K562 (cell line): Measurements from ENCODE around the gene ADNP. TPM values are rescaled to one million over a fixed set of nuclear protein-coding genes. Genes with fewer than 3 reads are reported as not detected.
A peak's percentile ranks its signal among the peaks of the same experiment; 100 is the strongest.

ENCODE experiments used
- ATF1 ChIP-seq, 2 experiments: fragments of 450-650 bp in 1 of 2; IDR thresholded peaks; 2 replicates each; pipeline ENCODE4 v1.6.1; 2016; ENCODE audit warnings: missing compliant biosample characterization in 1 of 2, missing genetic modification characterization in 1 of 2
- BRCA1 ChIP-seq, 2 experiments: fragments of 450-650 bp in 1 of 2; sonication (generic) in 1 of 2; formaldehyde crosslinking in 1 of 2; IDR thresholded peaks; 2 replicates each; pipeline versions ENCODE4 v1.5.0 to v1.6.1; 2017 to 2020; ENCODE audit warnings: mild to moderate bottlenecking in 1 of 2, missing genetic modification reagents in 1 of 2
- BRD4 ChIP-seq: fragments of 200-600 bp; sonication (generic); IDR thresholded peaks from 2 replicates; pipeline ENCODE4 v1.6.1; 2017; ENCODE audit warnings: inconsistent platforms
- BRD9 ChIP-seq: fragments of 450-650 bp; IDR thresholded peaks from 2 replicates; pipeline ENCODE4 v1.6.1; 2018; ENCODE audit warnings: low read depth; ENCODE audit not compliant: partially characterized antibody
- CCAR2 ChIP-seq: fragments of 200-400 bp; formaldehyde crosslinking; IDR thresholded peaks from 2 replicates; pipeline ENCODE4 v1.6.1; 2017; ENCODE audit warnings: mild to moderate bottlenecking, low read depth, low read length
- KHSRP ChIP-seq: fragments of 450-650 bp; IDR thresholded peaks from 2 replicates; pipeline ENCODE4 v1.6.1; 2017
- MCM2 ChIP-seq: fragments of 450-650 bp; IDR thresholded peaks from 2 replicates; pipeline ENCODE4 v1.6.1; 2017; ENCODE audit warnings: low read depth, mild to moderate bottlenecking
- MCM7 ChIP-seq, 2 experiments: fragments of 450-650 bp; IDR thresholded peaks; 2 replicates each; pipeline ENCODE4 v1.6.1; 2016 to 2018
- MECOM ChIP-seq: fragments of 250-450 bp; sonication (Bioruptor Pico); IDR thresholded peaks from 2 replicates; pipeline ENCODE4 v1.8.0; 2022; ENCODE audit warnings: inconsistent platforms
- NR3C1 ChIP-seq: sonication (generic); formaldehyde crosslinking; IDR thresholded peaks from 2 replicates; pipeline ENCODE4 v1.8.1; 2022; ENCODE audit warnings: missing genetic modification reagents
- PHF21A ChIP-seq: fragments of 450-650 bp; IDR thresholded peaks from 2 replicates; pipeline ENCODE4 v1.6.1; 2017; ENCODE audit warnings: low read depth, borderline replicate concordance
- RBM34 ChIP-seq: fragments of 200-400 bp; formaldehyde crosslinking; IDR thresholded peaks from 2 replicates; pipeline ENCODE4 v1.6.1; 2018; ENCODE audit warnings: low read length, borderline replicate concordance; ENCODE audit not compliant: insufficient read depth
- SNRNP70 ChIP-seq: fragments of 200-400 bp; formaldehyde crosslinking; optimal IDR thresholded peaks from 2 replicates; pipeline ENCODE3; 2017; ENCODE audit warnings: low read depth, low read length
- SRSF9 ChIP-seq: fragments of 200-400 bp; formaldehyde crosslinking; IDR thresholded peaks from 2 replicates; pipeline ENCODE4 v1.6.1; 2017; ENCODE audit warnings: low read depth, low read length, borderline replicate concordance
- XRCC3 ChIP-seq: fragments of 450-650 bp; IDR thresholded peaks from 2 replicates; pipeline ENCODE4 v1.6.1; 2017; ENCODE audit warnings: mild to moderate bottlenecking, moderate library complexity
- ZNF239 ChIP-seq: fragments of 250-450 bp; sonication (Bioruptor Pico); IDR thresholded peaks from 2 replicates; pipeline ENCODE4 v1.4.0; 2020; ENCODE audit warnings: mild to moderate bottlenecking
- ZNF282 ChIP-seq: sonication (generic); formaldehyde crosslinking; IDR thresholded peaks from 2 replicates; pipeline ENCODE4 v1.8.1; 2023; ENCODE audit warnings: missing genetic modification reagents
- ZNF668 ChIP-seq: fragments of 250-450 bp; sonication (Bioruptor Pico); IDR thresholded peaks from 2 replicates; pipeline ENCODE4 v1.8.0; 2022; ENCODE audit warnings: mild to moderate bottlenecking, inconsistent platforms
- ZNF764 ChIP-seq: fragments of 250-450 bp; sonication (Bioruptor Pico); IDR thresholded peaks from 2 replicates; pipeline ENCODE4 v1.4.0; 2020; ENCODE audit warnings: low read depth, mild to moderate bottlenecking, moderate library complexity
- ZNF766 ChIP-seq: fragments of 200-800 bp; sonication (Bioruptor generic); conservative IDR thresholded peaks from 2 replicates; pipeline ENCODE4 v1.6.1; 2016; ENCODE audit warnings: missing genetic modification characterization, missing compliant biosample characterization
- polyA plus RNA-seq, 8 experiments: library from polyadenylated mRNA; depleted of rRNA in 4 of 8; stranded (reverse) in 5 of 8; unstranded in 3 of 8; fragments of >200 nt; fragmentation: Nextera tagmentation in 2 of 8; fragmentation: Illumina TruSeq in 1 of 8; extraction: Ambion mirVana in 2 of 8; extraction: Trizol in 1 of 8; gene quantifications; 2 replicates each; pipeline versions ENCODE4 v1.2.1 to v1.2.3, GENCODE V29; 2011 to 2014; ENCODE audit warnings: inconsistent platforms in 1 of 8, missing spikeins in 1 of 8
- total RNA-seq, 7 experiments: library from RNA; depleted of rRNA in 6 of 7; stranded (reverse); fragments of >200 nt in 6 of 7; fragmentation: Illumina TruSeq in 2 of 7; extraction: Trizol in 2 of 7; gene quantifications; 2 replicates each; pipeline versions ENCODE4 v1.2.1 to v1.2.3, GENCODE V29; 2011 to 2021; ENCODE audit warnings: low replicate concordance in 1 of 7
- TF ChIP-seq, protein P1 (sequence below), 2 experiments: fragments of 450-650 bp; conservative IDR thresholded peaks; 2 replicates each; pipeline ENCODE4 v1.6.1; 2017; ENCODE audit warnings: mild to moderate bottlenecking in 2 of 2, moderate library complexity in 2 of 2
- TF ChIP-seq, protein P2 (sequence below): fragments of 250-450 bp; sonication (Bioruptor Pico); IDR thresholded peaks from 2 replicates; pipeline ENCODE4 v1.8.0; 2021; ENCODE audit warnings: moderate library complexity, mild to moderate bottlenecking, inconsistent platforms
- TF ChIP-seq, protein P3 (sequence below), 2 experiments: IDR thresholded peaks; 2 replicates each; pipeline ENCODE4 v1.6.1; 2011; ENCODE audit warnings: borderline replicate concordance in 1 of 2, control low read depth in 1 of 2, low read depth in 1 of 2, low read length in 1 of 2, mild to moderate bottlenecking in 1 of 2, mixed read lengths in 1 of 2, moderate library complexity in 1 of 2; ENCODE audit not compliant: insufficient read depth in 1 of 2, insufficient read length in 1 of 2, poor library complexity in 1 of 2, severe bottlenecking in 1 of 2; ENCODE audit errors: extremely low read depth in 1 of 2
- TF ChIP-seq, protein P4 (sequence below): IDR thresholded peaks from 2 replicates; pipeline ENCODE4 v1.6.1; 2011; ENCODE audit not compliant: insufficient read length; ENCODE audit errors: extremely low read depth

Gene ADNP
- total and polyA plus RNA-seq, 9 of the 15 experiments (the other 6 are each of a cell fraction or from before 2014, with no cell fraction given): 17.8 to 59.9 (median 25.3) TPM

DNA sequence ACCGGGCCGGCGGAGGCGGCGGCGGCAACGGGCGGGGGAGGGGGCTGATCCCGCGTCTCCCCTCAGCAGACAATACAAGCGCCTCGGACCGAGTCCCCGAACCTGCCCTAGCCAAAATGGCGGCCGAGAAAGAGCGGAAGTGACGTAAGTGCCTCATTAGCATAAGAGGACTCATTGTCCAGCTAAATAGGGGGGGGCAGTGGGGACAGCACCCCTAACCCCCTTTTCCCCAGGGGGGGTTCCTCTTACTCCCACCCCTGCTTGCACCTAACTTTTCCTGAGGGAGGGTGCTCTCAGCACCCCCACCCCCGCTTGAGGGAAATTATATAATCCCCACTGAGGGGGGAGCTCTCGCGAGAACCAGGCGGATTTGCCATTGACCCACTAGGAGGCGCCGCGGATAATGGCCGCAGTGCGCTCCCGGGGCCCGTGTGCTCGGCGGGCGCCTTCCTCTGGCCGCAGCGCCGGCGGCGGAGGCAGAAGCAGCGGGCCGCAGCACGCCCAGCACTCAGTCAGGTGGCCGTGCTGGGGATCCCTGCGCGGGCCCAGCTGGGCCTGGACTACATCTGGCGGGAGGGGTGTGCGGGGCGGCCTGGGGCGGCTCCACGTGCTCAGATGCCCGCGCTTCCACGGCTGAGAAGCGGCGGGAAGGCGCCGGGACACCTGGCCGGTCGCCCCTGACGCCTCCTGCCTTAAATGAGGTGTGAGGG lies at the start of gene ADNP (continued):
- TF ChIP-seq BRD9 (peak; percentile 13), MECOM (no peak; the same call in 1 of the 2 replicates), PHF21A (no peak), BRCA1 (IDR thresholded peaks at IDR 0.05) (no peak), BRCA1 (CRISPR knock-in tag; IDR thresholded peaks at IDR 0.05) (no peak), ZNF668 (CRISPR knock-in tag) (peak; percentile 80; the same call in 1 of the 2 replicates), RBM34 (no peak), KHSRP (peak; percentile 39; the same call in 1 of the 2 replicates), ZNF239 (CRISPR knock-in tag) (no peak), MCM7 (IDR thresholded peaks at IDR 0.05) (no peak), ZNF764 (CRISPR knock-in tag) (peak; percentile 12; the same call in 1 of the 2 replicates), ZNF282 (CRISPR knock-in tag) (peak; percentile 91), ATF1 (CRISPR knock-in tag; IDR thresholded peaks at IDR 0.05) (0 out of 2 replicates have a peak, but pooled peaks have one; percentile 26), ATF1 (tag; IDR thresholded peaks at IDR 0.05) (peak; percentile 96), SNRNP70 (no peak), BRD4 (peak; percentile 87), MCM2 (no peak), NR3C1 (CRISPR knock-in tag) (peak; percentile 93), CCAR2 (no peak), SRSF9 (no peak), XRCC3 (no peak), ZNF766 (CRISPR knock-in tag) (peak; percentile 46; the same call in 1 of the 2 replicates)
- TF ChIP-seq, protein P1, sequence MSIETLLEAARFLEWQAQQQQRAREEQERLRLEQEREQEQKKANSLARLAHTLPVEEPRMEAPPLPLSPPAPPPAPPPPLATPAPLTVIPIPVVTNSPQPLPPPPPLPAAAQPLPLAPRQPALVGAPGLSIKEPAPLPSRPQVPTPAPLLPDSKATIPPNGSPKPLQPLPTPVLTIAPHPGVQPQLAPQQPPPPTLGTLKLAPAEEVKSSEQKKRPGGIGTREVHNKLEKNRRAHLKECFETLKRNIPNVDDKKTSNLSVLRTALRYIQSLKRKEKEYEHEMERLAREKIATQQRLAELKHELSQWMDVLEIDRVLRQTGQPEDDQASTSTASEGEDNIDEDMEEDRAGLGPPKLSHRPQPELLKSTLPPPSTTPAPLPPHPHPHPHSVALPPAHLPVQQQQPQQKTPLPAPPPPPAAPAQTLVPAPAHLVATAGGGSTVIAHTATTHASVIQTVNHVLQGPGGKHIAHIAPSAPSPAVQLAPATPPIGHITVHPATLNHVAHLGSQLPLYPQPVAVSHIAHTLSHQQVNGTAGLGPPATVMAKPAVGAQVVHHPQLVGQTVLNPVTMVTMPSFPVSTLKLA (conservative IDR thresholded peaks at IDR 0.05): peak; percentile 93 to 96
- TF ChIP-seq, protein P2, sequence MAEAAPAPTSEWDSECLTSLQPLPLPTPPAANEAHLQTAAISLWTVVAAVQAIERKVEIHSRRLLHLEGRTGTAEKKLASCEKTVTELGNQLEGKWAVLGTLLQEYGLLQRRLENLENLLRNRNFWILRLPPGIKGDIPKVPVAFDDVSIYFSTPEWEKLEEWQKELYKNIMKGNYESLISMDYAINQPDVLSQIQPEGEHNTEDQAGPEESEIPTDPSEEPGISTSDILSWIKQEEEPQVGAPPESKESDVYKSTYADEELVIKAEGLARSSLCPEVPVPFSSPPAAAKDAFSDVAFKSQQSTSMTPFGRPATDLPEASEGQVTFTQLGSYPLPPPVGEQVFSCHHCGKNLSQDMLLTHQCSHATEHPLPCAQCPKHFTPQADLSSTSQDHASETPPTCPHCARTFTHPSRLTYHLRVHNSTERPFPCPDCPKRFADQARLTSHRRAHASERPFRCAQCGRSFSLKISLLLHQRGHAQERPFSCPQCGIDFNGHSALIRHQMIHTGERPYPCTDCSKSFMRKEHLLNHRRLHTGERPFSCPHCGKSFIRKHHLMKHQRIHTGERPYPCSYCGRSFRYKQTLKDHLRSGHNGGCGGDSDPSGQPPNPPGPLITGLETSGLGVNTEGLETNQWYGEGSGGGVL: no peak
- TF ChIP-seq, protein P3, sequence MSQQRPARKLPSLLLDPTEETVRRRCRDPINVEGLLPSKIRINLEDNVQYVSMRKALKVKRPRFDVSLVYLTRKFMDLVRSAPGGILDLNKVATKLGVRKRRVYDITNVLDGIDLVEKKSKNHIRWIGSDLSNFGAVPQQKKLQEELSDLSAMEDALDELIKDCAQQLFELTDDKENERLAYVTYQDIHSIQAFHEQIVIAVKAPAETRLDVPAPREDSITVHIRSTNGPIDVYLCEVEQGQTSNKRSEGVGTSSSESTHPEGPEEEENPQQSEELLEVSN (IDR thresholded peaks at IDR 0.05; ENCODE audit: borderline replicate concordance in 1 of 2, extremely low read depth in 1 of 2, insufficient read depth in 1 of 2, insufficient read length in 1 of 2, low read depth in 1 of 2, low read length in 1 of 2, poor library complexity in 1 of 2, severe bottlenecking in 1 of 2): peak; percentile 99 to 100
- TF ChIP-seq, protein P4, sequence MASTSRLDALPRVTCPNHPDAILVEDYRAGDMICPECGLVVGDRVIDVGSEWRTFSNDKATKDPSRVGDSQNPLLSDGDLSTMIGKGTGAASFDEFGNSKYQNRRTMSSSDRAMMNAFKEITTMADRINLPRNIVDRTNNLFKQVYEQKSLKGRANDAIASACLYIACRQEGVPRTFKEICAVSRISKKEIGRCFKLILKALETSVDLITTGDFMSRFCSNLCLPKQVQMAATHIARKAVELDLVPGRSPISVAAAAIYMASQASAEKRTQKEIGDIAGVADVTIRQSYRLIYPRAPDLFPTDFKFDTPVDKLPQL: no peak
